LNCAP (cell line): ENCODE measurements around the gene CYP27B1.
A peak's percentile ranks its signal among the peaks of the same experiment; 100 is the strongest.

Experiments used
- TF ChIP-seq, protein P1 (sequence below): fragments of 450-650 bp; IDR thresholded peaks from 2 replicates; pipeline ENCODE4 v1.5.1; 2017; ENCODE audit warnings: mild to moderate bottlenecking

CYP27B1 gene

GRCh38 chr12:57797933-57798332 is 31.1 kb upstream of the CYP27B1 start:
- TF ChIP-seq, protein P1, sequence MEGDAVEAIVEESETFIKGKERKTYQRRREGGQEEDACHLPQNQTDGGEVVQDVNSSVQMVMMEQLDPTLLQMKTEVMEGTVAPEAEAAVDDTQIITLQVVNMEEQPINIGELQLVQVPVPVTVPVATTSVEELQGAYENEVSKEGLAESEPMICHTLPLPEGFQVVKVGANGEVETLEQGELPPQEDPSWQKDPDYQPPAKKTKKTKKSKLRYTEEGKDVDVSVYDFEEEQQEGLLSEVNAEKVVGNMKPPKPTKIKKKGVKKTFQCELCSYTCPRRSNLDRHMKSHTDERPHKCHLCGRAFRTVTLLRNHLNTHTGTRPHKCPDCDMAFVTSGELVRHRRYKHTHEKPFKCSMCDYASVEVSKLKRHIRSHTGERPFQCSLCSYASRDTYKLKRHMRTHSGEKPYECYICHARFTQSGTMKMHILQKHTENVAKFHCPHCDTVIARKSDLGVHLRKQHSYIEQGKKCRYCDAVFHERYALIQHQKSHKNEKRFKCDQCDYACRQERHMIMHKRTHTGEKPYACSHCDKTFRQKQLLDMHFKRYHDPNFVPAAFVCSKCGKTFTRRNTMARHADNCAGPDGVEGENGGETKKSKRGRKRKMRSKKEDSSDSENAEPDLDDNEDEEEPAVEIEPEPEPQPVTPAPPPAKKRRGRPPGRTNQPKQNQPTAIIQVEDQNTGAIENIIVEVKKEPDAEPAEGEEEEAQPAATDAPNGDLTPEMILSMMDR = no peak

DNA sequence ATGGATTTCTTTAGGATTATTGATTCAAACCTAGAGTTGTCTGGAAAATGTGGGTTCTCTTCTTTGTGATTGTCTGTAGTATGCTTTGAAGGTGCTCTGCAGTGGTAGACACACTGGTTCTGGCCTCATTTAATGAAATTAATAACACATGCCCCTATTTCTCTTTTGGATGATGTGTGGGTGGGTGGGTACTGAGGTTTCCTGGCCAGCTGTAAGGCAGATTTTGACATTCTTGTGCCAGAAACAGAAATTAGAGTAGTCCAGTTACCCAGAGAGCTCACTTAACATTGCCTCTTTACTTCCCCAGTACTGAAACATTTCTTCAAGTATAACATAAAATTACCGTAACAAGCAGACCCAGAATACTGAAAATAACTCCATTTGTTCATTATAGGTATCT is 30.1 kb upstream of the CYP27B1 start:
- TF ChIP-seq, protein P1 = no peak

DNA sequence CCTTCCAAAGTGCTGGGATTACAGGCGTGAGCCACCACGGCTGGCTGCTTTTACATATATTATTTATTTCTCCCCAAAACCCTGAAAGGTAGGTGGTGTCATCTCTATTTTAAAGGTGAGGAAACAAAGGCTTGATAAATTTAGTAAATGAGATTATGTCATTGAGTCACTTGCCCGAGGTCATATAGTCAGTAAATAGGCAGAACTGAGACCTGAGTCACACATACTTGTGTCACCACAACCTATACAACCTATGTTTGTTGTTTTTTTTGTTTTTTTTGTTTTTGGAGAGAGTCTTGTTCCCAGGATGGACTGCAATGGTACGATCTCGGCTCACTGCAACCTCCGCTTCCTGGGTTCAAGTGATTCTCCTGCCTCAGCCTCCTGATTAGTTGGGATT is 28.5 kb upstream of the CYP27B1 start:
- TF ChIP-seq, protein P1 = no peak

DNA sequence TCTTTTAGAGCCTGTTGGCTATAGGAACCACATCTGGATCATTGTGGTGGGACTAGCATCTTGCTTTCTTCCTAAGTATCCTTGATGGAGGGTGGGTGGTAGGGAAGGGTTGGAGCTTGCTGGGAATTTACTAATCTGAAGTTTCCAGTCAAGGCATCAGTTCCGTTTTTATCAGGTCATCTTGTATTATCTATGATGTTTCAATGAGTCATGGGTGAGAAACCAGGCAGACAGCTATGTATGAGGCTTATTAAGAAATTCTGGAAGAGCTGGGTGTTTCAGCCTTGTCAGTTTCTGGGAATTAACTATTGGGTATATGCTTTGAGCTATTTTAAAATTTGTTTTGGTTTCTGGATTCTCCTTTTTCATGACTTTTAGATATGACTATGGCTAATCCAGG is 27.0 kb upstream of the CYP27B1 start:
- TF ChIP-seq, protein P1 = no peak

- TF ChIP-seq, protein P1 = no peak
Observed at GRCh38 chr12:57783861-57784260, 17.0 kb upstream of the CYP27B1 start.

- TF ChIP-seq, protein P1 = no peak
Observed at GRCh38 chr12:57783466-57783801, 16.6 kb upstream of the CYP27B1 start.

DNA sequence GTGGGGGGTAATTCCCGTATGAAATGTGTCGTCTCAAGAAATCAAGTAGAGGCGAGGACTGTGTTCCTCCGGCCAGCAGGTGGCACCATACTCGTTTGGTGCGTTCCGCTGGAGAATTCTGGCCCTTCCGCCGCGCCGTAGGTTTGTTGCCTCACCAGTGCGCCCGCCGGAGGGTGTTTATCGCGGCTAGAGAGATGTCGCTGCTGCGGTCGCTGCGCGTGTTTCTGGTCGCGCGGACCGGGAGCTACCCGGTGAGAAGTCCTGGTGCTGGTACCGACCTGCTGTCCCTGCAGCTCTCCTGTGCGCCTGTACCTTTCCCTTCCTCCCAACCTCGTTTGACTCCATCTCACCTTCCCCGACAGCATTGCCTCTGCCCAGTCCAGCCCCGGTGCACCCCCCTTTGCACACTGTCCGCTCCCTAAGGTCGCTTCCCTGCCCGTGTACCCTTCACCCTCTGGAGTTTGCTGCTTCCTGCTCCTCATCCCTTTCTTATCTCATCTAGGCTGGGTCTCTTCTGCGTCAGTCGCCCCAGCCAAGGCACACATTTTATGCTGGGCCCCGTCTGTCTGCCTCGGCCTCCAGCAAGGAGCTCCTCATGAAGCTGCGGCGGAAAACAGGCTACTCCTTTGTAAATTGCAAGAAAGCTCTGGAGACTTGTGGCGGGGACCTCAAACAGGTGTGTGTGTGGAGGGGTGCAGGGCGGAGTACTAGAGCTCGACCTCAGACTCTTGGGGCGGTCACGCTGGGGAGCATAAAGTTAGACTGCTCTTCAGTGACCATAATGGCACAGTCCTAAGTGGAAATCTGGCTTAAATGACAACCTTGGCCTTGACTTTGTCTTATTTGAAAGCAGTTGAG is 16.0 kb upstream of the CYP27B1 start, which contains the start of gene TSFM:
TSS of gene TSFM (plus strand) at position 180 of the 858 bp plus-strand sequence. CDS start at position 195, 15 bp downstream.
- TF ChIP-seq, protein P1 = peak; percentile 91
